HUES48 (cell line): ENCODE results near the gene SDHA.
"Not testable (repeated sequence)": the region's sequence is repeated elsewhere in the genome, so short reads cannot be mapped to it uniquely, and the experiment has no call there.

Source experiments
- H3K27ac ChIP-seq: one replicate; pipeline ENCODE4 v1.7.0; 2013; ENCODE audit warnings: low read depth, low read length, inconsistent platforms
- H3K27me3 ChIP-seq: 2 replicates; pipeline ENCODE4 v1.6.1; 2013; ENCODE audit warnings: mild to moderate bottlenecking, low read length; ENCODE audit not compliant: control insufficient read depth, insufficient read depth
- H3K36me3 ChIP-seq: 2 replicates; pipeline ENCODE4 v1.6.1; 2013; ENCODE audit warnings: low read length; ENCODE audit not compliant: control insufficient read depth, insufficient read depth
- H3K4me1 ChIP-seq: 2 replicates; pipeline ENCODE4 v1.6.1; 2013; ENCODE audit warnings: mild to moderate bottlenecking, low read length; ENCODE audit not compliant: control insufficient read depth, insufficient read depth
- H3K4me3 ChIP-seq: 2 replicates; pipeline ENCODE4 v1.5.1; 2013; ENCODE audit warnings: mild to moderate bottlenecking, low read depth, low read length
- H3K9ac ChIP-seq: 2 replicates; pipeline ENCODE4 v1.6.1; 2013; ENCODE audit warnings: mild to moderate bottlenecking, low read depth, low read length, moderate library complexity
- H3K9me3 ChIP-seq: 2 replicates; pipeline ENCODE4 v1.6.1; 2013; ENCODE audit warnings: low read length; ENCODE audit not compliant: control insufficient read depth, insufficient read depth

The SDHA gene

GRCh38 chr5:290200-290599 lies 72.1 kb downstream of the SDHA start:
- not testable (repeated sequence) for H3K27me3 ChIP-seq, H3K9me3 ChIP-seq, H3K4me1 ChIP-seq, H3K27ac ChIP-seq, H3K9ac ChIP-seq, H3K4me3 ChIP-seq
- peaks cover 18% of the 10 kb centered on the region for H3K36me3 ChIP-seq

GRCh38 chr5:291345-291744 lies 73.2 kb downstream of the SDHA start:
- H3K4me1 ChIP-seq, H3K27me3 ChIP-seq, H3K4me3 ChIP-seq, H3K9ac ChIP-seq, H3K27ac ChIP-seq, H3K36me3 ChIP-seq, H3K9me3 ChIP-seq: not testable (repeated sequence)

- H3K9ac ChIP-seq, H3K27ac ChIP-seq, H3K36me3 ChIP-seq, H3K9me3 ChIP-seq, H3K27me3 ChIP-seq, H3K4me3 ChIP-seq: not testable (repeated sequence)
- peaks cover 13% of the 10 kb centered on the region for H3K4me1 ChIP-seq
Observed at GRCh38 chr5:294788-295187, 76.7 kb downstream of the SDHA start.

- H3K36me3 ChIP-seq, H3K9ac ChIP-seq, H3K27ac ChIP-seq, H3K27me3 ChIP-seq, H3K4me3 ChIP-seq, H3K9me3 ChIP-seq: not testable (repeated sequence)
- H3K4me1 ChIP-seq, result peaks cover 13% of the 10 kb centered on the region
Observed at GRCh38 chr5:296207-296606, 78.1 kb downstream of the SDHA start.

- not testable (repeated sequence) for H3K36me3 ChIP-seq, H3K4me3 ChIP-seq, H3K9me3 ChIP-seq, H3K9ac ChIP-seq, H3K27ac ChIP-seq, H3K27me3 ChIP-seq
- H3K4me1 ChIP-seq, result peaks cover 13% of the 10 kb centered on the region
Observed at GRCh38 chr5:296954-297353, 78.8 kb downstream of the SDHA start.

- H3K27me3 ChIP-seq, H3K9ac ChIP-seq, H3K9me3 ChIP-seq, H3K27ac ChIP-seq, H3K36me3 ChIP-seq, H3K4me3 ChIP-seq: not testable (repeated sequence)
- peaks cover 13% of the 10 kb centered on the region for H3K4me1 ChIP-seq
Observed at GRCh38 chr5:297448-297847, 79.3 kb downstream of the SDHA start.

GRCh38 chr5:297991-298736 lies 80.0 kb downstream of the SDHA start:
- H3K4me1 ChIP-seq, result peaks cover 16% of the 10 kb centered on the region
- H3K27me3 ChIP-seq, H3K9me3 ChIP-seq, H3K36me3 ChIP-seq, H3K9ac ChIP-seq, H3K4me3 ChIP-seq: not testable (repeated sequence)
- peak overlapping the region; percentile 45 for H3K27ac ChIP-seq

- Histone ChIP-seq H3K36me3 (no peaks in the 10 kb centered on the region), H3K27ac (no peak overlapping the region), H3K4me1 (peaks cover 16% of the 10 kb centered on the region), H3K27me3 (no peaks in the 10 kb centered on the region), H3K9ac (no peak overlapping the region), H3K4me3 (no peak overlapping the region), H3K9me3 (no peaks in the 10 kb centered on the region)
Observed at GRCh38 chr5:298737-299125, 80.6 kb downstream of the SDHA start.

- H3K4me3 ChIP-seq, H3K27me3 ChIP-seq, H3K27ac ChIP-seq, H3K9me3 ChIP-seq, H3K36me3 ChIP-seq, H3K9ac ChIP-seq: not testable (repeated sequence)
- peaks cover 16% of the 10 kb centered on the region for H3K4me1 ChIP-seq
Observed at GRCh38 chr5:299921-300320, 81.8 kb downstream of the SDHA start.

GRCh38 chr5:300691-301435 lies 82.7 kb downstream of the SDHA start:
- not testable (repeated sequence) for H3K27ac ChIP-seq, H3K36me3 ChIP-seq, H3K27me3 ChIP-seq, H3K9ac ChIP-seq, H3K9me3 ChIP-seq, H3K4me3 ChIP-seq
- peaks cover 16% of the 10 kb centered on the region for H3K4me1 ChIP-seq

GRCh38 chr5:302416-302815 lies 84.3 kb downstream of the SDHA start:
- H3K9me3 ChIP-seq, H3K27me3 ChIP-seq, H3K9ac ChIP-seq, H3K4me3 ChIP-seq, H3K27ac ChIP-seq: not testable (repeated sequence)
- H3K4me1 ChIP-seq, result peaks cover 11% of the 10 kb centered on the region
- peaks cover 16% of the 10 kb centered on the region for H3K36me3 ChIP-seq
